ENCODE data around the gene GSDME.

GSDME gene

DNA sequence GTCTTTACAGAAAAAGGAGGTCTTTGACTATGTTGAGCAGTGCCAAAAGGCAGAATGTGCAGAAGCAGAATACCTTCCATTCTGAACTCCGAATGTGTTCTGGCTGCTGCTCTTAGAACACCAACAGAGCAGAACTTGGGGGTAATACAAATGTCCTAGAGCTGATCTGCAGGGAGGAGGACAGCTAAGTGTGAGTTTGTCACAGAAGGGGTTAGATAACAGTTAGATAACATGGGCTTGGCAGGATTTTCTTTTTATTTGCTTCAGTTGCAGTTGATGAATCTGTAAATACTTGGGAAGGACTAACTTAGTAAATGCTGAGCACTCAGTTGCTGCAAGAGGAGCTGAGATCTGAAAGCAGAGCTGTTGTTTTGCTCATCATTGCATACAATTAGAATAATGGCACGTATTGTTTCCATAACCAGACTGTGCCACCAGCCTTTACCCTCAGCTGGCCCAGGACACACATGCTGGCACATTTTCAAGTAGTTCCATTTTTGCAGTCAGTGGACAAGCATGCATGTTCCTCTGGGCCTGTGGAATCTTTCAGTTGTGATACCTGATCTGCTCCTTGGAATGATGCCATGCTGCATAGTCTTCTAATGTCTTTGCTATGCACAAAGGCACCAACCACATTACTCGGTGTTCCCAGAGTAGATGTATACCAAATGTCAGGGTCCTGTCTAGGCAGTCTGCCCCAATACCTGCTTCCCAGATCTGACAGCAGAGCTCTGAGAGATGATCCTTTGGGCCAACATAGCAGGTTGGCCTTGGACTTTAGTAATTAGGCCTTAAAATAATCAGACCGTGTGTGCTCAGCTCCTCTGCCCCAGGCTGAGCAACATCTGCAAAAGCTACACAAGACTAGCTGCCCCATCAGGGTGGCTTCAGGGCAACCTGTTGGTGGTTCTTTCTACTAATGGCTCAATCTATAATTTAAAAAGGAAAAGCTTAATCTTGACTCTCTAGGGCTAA, 55.7 kb downstream of the GSDME start:
- DNase-seq, result no peak

DNA sequence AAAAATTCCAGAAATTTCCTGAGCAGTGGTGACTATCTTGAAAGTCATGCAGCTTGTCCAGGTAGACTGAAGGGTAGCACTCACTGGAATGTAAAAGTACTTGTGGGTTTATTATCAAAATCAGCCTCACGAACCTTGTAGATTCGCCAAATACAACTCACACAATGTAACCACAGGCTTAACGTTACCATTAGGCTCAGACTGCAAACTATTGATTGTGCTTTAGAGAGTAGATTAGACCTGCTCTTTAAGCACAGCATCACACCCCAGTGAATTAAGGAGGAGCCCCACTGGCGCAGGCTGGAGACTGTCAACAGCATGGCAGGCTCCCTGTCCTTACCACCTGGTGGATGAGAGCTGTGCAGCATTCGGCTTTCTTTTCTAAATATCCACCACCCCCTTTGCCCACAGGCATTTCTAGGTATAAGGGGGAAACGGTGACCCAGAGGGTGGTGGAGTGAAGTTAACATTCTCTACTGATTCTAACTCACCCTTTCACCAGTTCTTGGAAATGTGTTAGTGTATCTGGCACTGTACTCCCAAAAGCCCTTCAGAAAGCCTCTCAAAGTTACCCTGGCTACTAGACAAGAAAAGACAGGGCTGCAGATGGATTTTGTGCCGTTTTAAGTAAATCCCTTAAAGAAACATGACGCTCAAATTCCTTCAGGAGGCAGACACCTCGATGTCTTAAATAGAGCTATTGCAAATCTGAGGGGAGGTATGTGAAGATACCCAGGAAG, 56.6 kb downstream of the GSDME start:
- DNase-seq, result no peak

DNA sequence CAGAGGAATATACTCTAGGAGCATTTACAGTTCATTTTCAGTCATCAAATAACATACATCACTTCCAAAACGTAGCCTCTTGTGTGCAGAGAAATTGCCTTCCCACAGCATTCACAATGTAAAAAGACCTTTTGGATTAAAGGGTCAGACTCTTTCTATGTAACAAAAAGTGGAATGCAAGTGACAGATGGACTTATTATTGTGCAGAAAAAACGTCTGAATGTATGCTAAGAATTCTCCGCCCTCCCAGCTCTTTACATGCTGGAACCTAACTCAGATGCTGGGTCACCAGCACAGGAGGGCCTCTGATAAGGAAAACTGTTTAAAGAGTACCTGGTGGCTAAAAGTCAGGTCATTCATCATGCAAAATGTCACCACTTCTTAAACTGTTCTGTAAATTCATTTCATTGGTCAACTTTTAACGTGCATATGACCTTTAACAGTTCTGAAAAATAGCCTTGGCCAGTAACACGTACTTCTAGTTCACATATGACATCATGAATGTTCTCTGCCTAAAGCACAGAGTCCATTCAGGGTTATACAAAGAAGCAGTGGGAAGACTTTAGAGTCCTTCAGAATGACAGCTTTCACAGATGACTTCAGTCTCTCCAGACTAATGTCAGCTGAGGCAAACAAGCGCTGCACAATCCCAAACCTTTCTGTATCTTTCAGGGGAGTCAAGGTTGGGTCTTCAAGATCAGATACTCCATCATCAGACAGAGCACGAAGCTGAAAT, 58.6 kb downstream of the GSDME start:
- DNase-seq, result no peak

DNA sequence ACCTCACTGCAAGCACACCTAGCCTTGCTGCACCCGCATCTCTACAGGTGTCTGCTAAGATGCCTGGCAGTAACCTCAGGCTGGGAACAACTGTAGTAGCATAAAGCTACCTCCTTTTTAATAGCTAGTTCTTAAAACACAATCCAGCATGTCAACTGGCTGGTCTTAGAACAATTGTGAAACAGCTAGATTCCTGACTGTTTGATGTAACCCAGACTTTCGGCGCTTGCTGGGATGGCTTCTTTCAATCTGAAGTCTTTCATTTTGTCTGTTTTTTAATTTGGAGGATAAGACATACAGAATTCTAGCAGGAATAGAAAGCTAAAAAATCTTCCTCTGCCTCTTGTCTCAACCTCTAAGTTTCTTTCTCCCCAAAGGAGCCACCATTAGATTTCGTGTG, 59.8 kb downstream of the GSDME start:
- no peak for DNase-seq

DNA sequence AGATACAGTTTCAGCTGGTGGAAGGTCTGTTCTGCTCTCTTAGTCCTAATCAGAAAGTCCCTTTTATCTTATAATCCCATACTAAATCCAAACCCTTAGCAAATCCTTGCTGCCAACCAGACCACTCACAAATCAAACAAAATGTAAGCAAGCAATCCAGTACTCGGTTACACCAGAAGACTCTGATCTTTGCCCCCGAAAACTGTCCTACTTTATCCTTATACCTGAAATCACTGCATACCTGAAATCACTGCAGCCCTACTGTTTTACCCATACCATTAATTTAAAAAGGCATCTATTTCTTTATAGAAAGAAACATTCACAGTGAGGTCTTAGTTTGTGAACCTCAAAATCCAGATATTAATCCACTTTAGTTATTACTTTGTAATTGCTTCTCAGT, 64.7 kb downstream of the GSDME start:
- no peak for DNase-seq

DNA sequence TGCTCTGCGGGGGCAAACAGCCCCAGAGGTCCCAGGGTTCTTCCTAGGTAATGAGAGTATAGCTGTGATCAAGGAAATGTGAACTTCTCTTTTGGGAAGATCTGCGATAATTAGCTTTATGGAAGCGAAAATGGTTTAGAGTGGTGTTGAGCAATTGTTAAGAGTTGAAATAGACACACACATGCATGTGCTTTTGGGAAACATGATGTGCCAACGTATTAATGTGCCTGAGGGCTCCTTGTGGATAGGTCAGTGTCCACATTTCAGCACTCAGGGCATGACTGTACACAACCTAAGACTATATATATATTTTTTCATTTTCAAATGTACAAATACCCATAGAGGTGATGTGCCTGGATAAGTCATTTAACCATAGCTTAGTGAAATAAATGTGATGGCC, 67.0 kb downstream of the GSDME start:
- no peak for DNase-seq

DNA sequence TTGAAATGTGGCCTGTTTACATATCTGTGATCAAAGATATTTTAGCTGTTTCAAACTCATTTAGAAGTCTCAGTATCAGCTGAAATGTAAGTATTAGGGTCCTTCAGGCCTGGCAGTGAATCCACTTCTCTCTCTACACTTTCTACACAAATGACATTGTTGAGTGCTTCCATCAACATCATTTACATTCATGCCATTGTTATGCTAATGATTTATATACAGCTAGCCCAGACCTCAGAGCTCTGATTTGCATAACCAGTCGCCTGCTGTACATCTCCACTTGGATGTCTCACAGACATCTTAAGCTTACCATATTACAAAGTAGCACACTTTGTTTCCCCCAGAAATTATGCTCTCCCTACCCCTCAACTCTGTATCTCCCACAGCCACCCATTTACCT, 71.6 kb downstream of the GSDME start:
- no peak for DNase-seq

DNA sequence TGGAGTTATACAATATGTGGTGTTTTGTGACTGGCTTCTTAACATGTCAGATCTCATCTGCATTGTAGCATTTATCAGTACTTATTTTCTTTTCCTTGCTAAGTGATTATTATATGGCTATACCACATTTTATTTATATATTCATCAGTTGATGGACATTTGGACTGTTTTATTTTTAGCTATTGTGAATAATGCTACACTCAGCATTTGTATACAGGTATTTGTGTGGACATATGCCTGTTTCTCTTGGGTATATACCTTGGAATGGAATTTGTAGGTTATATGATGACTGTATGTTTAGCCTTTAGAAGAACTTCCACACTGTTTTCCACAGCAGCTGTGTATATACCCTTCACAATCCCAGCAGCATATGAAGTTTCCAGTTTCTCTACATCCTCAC, 86.5 kb downstream of the GSDME start:
- DNase-seq, result no peak

DNA sequence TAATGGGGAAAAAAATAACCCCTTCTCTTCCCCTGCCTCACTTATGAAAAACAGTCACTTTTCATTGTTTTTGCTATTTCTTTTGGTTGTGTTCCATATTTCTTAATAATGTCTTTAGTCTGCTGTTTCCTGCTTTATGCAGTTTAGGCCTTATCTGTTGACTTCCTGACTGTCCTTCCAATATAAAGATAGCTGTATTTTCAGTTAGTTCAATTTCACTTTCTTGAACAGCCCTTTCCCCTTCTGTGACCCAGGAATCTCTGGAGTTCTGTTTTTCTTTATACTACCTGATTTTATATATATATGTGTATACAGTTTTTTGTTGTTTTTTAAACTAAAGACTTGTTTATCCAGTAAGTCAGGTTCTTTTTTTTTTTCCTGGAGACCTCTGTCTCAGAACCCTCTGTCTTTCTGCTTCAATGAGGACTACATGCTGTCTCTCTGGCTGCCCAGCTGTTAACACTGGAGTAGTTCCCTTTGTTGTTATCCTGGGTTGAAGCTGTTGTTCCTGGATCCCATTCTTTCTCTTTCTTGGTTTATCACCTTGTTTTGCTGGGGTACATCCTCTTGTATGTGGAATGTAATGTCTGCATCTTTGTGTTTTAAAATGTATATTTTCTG, 87.2 kb downstream of the GSDME start:
- no peak for DNase-seq

DNA sequence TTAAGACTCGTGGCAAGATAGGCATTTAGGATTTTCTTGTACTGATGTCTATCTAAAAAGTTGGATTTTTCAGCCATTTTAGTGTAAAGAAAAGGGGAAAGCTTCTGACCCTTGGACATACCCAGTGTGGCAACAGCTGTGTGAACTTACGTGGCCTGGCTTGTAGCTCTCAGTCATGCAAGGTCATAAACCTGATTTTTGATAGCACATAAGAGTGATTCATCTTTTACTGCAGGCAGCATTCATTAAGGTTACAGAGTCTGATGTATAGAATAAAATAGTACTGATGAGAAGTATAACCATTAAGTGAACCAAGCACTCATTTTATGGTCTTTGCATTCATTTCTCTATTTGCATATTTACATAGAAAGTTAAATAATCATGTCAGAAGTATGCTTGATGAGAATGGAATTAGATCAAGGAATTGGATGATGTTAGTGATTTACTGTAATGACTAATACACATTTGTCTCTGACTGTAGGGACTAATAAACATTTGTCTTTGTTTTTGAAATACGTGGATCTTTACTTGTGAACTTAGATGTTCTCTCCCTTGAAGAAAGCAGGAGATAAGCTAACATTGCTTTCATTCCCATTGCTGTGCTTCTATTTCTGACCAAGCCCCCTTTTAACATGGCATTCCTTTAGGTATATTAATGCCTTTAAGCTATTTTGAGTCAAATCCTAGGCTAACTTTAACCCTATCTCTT, 88.2 kb downstream of the GSDME start:
- DNase-seq, result no peak

DNA sequence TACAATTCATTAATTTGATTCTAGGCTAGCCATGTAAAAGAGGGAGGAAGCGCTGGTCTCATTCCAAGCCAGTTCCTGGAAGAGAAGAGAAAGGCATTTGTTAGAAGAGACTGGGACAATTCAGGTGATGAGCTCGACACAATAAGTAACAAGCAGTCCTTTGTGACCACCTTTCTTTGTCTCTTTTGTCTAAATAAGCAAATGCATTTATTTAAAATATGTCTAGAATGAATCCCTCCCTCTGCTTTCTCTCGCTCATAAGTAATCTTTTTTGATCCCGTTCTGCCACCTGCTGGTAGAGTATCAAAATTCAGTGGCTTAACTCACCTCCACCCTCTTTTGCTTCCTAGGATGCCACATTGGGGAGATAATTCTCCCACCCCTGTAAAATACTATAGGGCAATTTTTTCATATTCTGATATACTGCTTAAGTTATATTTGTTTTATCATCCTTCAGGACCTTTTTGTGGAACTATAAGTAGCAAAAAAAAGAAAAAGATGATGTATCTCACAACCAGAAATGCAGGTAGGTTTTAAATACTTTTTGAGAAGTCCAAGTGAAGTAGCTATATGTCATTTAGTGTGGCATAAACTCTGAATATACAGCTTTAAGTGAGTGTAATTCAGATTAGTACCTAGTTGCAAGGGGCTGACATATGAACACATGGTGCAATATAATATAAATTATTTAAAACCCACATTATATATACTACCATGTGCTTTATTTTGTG, 91.5 kb downstream of the GSDME start:
- peak; percentile 25 to 54 for DNase-seq

DNA sequence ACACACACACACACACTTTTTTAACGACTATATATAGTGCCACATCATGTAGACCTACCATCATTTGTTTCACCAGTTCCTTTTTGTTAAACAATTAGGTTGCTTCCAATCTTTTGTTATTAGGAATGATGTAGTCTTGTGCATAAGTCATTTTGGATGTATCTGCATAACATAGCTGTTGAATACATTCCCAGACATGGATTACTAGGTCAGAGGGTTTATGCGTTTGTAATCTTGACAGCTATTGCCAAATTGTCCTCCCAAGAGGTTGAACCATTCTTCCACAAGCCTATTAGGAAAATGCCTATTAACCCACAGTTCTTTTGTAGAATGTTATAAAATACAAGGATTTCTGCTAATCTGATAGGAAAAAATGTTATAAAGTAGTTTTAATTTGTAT, 96.7 kb downstream of the GSDME start:
- DNase-seq, result no peak

DNA sequence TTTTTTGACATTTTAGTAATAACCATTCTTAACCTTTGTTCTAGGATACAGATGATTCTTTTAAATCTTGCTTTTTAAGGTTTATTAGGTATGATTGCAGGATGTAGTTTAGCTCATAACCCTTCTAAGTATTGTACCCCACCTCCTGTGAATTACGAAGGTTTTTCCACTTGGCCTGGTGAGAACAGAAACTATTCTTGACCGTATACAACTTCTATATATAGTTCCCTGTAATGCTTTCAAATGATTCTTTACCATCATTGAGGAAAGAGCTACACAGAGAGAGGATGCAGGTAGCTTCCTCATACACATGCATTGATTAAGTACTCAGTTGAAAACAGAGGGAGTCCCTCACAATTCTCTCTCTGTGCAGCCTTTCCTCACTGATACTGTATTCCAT, 97.8 kb downstream of the GSDME start:
- no peak for DNase-seq

DNA sequence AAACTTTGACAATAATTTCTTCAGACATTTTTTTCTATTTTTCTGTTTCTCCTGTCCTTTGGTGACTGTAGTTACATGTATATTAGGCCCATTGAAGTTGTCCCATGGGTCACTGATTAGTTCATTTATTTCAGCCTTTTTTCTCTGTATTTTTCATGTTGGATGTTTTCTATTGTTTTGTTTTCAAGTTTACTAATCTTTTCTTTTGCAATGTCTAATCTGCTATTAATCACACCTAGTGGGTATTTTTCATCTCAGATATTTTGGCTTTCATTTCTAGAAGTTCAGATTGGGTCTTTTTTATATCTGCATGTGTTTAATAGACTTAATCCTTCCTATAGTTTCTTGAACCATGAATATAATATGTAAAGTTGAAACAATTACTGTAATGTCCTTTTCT, 99.3 kb downstream of the GSDME start:
- no peak for DNase-seq

DNA sequence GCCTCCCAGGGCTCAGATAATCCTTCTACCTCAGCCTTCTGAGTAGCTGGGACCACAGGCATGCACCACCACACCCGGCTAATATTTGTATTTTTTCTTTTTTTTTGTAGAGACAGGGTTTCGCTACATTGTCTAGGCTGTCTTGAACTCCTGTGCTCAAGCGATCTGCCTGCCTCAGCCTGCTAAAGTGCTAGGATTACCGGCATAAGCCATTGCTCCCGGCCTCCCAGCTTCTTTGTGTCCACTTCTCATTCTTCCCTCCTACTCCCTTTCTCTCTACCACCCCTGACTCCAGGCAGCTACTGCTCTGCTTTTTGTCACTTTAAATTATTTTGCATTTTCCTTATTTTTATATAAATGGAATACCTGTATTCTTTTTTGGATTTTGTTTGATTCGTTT, 100.7 kb downstream of the GSDME start:
- DNase-seq, result no peak

DNA sequence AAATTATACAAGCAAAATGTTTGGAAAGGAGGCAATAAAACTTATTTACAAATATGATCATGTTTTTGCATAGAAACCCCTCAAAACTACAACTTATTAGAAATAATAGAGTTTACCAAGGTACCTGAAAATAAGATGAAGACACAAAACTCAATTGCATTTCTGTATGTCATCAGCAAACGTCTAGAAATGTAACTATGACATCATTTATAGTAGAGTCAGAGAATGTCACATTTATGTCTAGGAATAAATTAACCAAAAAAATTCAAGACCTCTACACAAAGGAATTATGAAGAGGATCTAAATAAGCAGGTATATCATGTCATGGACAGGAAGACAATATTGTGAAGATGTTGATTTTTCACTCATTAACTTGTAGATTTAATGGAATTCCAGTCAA, 103.0 kb downstream of the GSDME start:
- DNase-seq, result no peak

DNA sequence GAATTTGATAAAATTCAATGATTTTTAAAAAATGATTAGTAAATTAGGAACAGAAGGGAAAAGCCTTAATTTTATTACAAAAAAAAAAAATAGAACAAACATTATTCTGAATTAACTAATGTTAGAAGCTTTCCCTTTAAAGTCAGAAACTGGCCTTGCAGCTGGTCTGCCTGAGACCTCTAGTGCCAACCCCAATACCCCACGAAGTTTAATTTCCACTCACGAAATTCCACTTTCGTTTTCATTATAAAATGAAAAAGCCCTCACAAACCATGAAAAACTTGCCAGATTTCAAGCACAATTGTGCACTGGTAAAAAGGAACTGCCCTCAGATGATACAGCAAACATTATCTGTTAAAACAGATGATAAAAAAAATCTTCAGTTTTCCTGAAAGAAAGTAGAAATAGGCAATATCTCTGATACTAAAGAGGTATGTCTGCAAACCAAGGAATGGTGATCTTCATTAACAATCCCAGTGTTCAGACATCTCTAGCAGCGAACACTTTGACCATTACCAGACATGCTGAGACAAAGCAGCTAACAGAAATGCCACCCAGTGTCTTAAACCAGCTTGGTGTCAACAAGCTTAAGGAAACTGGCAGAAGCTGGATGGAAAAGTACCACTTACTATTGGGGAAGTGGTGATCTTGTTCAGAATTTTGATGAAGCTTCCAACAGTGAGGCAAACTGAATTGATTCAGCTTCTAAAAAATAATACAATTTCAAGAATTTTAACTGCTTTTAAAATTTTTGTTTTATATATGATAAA, 103.8 kb downstream of the GSDME start:
- no peak for DNase-seq

DNA sequence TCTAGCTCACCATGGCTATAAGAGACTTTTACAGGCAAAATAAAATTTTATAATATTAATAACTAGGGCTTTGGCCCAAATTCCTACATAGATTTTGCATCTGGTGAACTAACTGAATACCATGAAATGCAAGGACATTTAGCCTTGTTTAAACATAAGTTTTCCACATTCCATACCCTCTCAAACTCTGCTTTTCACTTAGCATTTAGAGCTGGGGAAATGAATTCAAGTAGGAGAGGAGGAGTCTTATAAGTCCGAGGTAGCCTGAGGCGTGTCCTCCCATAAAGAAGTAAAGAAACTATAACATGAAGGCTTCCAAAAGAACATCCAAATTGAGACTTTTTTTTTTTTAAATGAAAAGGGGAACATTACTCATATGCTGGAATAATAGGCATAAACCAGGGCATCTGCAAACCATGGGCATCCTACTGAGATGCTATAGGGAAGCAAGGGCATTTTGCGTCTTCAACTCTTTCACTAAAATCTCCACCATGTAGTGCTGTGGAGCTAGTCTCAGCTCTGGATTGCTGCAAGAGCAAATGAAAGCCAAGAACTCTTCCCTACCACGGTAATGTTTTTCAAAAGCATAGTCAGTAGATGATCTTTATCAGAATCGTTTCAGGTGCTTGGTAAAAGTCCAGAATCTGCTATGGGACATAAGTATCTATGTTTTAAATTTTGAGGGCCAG, 104.9 kb downstream of the GSDME start:
- no peak for DNase-seq
